WERI-Rb-1 (cell line): Measurements from ENCODE around the gene TMCC3.
"Not testable (repeated sequence)": the region's sequence is repeated elsewhere in the genome, so short reads cannot be mapped to it uniquely, and the experiment has no call there.

Source experiments
- DNase-seq: peaks from one replicate; pipeline ENCODE4 v3.0.0-alpha.2; 2020
- H3K27ac ChIP-seq: fragments of 250-450 bp; sonication (Bioruptor Pico); 2 replicates; pipeline ENCODE4 v1.5.1; 2020; ENCODE audit warnings: mild to moderate bottlenecking, moderate library complexity
- H3K27me3 ChIP-seq: fragments of 250-450 bp; sonication (Bioruptor Pico); 2 replicates; pipeline ENCODE4 v1.5.1; 2021; ENCODE audit warnings: mild to moderate bottlenecking, low read depth, moderate library complexity; ENCODE audit not compliant: insufficient read depth, severe bottlenecking
- H3K36me3 ChIP-seq: fragments of 250-450 bp; sonication (Bioruptor Pico); 2 replicates; pipeline ENCODE4 v1.5.1; 2020; ENCODE audit warnings: mild to moderate bottlenecking, moderate library complexity
- H3K4me3 ChIP-seq: 2 replicates; pipeline ENCODE4 v1.5.1; 2011; ENCODE audit warnings: low read depth, mild to moderate bottlenecking, control low read depth, low read length
- H3K9me3 ChIP-seq: fragments of 250-450 bp; sonication (Bioruptor Pico); 2 replicates; pipeline ENCODE4 v1.5.1; 2021; ENCODE audit warnings: mild to moderate bottlenecking, moderate library complexity; ENCODE audit not compliant: severe bottlenecking
- CTCF ChIP-seq: IDR thresholded peaks from 2 replicates; pipeline ENCODE4 v1.5.1; 2011; ENCODE audit warnings: low read depth, mild to moderate bottlenecking, control low read depth, inconsistent platforms, low read length

The TMCC3 gene

GRCh38 chr12:94557746-94558295, 92.5 kb downstream of the TMCC3 start:
- DNase-seq, result no peak
- H3K9me3 ChIP-seq, result no peaks in the 10 kb centered on the region
- TF ChIP-seq CTCF, result no peak
- no peak overlapping the region for H3K27ac ChIP-seq
- H3K27me3 ChIP-seq, result no peaks in the 10 kb centered on the region
- no peak overlapping the region for H3K4me3 ChIP-seq
- no peaks in the 10 kb centered on the region for H3K36me3 ChIP-seq

GRCh38 chr12:94555687-94556086, 94.7 kb downstream of the TMCC3 start:
- no peak overlapping the region for H3K27ac ChIP-seq
- no peaks in the 10 kb centered on the region for H3K9me3 ChIP-seq
- H3K27me3 ChIP-seq, result no peaks in the 10 kb centered on the region
- TF ChIP-seq CTCF, result no peak
- H3K36me3 ChIP-seq, result no peaks in the 10 kb centered on the region
- no peak for DNase-seq
- H3K4me3 ChIP-seq, result no peak overlapping the region

- H3K27me3 ChIP-seq, result no peaks in the 10 kb centered on the region
- no peaks in the 10 kb centered on the region for H3K9me3 ChIP-seq
- TF ChIP-seq CTCF, result no peak
- no peak overlapping the region for H3K4me3 ChIP-seq
- no peaks in the 10 kb centered on the region for H3K36me3 ChIP-seq
- H3K27ac ChIP-seq, result no peak overlapping the region
- no peak for DNase-seq
Observed at GRCh38 chr12:94553875-94554274, 96.5 kb downstream of the TMCC3 start.

GRCh38 chr12:94553130-94553519, 97.2 kb downstream of the TMCC3 start:
- DNase-seq, result no peak
- Histone ChIP-seq H3K4me3 (no peak overlapping the region), H3K36me3 (no peaks in the 10 kb centered on the region), H3K27ac (no peak overlapping the region), H3K9me3 (no peaks in the 10 kb centered on the region), H3K27me3 (no peaks in the 10 kb centered on the region)
- TF ChIP-seq CTCF, result no peak

GRCh38 chr12:94551810-94552209, 98.5 kb downstream of the TMCC3 start:
- Histone ChIP-seq H3K9me3 (no peaks in the 10 kb centered on the region), H3K27ac (no peak overlapping the region), H3K4me3 (no peak overlapping the region), H3K27me3 (no peaks in the 10 kb centered on the region), H3K36me3 (no peaks in the 10 kb centered on the region)
- DNase-seq, result no peak
- no peak for TF ChIP-seq CTCF

DNA sequence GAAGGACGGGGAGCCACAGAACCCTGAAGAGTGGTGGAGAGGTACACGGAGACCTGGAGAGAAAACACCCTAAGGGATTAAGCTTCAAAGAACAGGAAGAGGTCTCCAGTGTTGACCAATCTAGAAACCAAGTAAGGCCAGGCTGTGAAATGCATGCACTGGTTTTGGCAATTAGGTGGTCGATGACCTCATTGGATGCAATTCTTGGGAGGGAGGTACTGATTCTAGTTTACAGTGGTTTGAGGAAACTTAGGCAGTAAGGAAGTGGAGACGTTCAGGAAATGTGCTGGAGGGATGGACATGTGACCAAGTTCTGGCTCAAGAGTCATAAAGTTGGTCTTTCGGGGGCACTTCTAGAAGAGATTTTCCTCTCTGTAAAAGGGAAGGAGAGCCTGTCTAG, 99.4 kb downstream of the TMCC3 start:
- Histone ChIP-seq H3K9me3 (no peaks in the 10 kb centered on the region), H3K27me3 (no peaks in the 10 kb centered on the region), H3K27ac (no peak overlapping the region), H3K36me3 (no peaks in the 10 kb centered on the region), H3K4me3 (no peak overlapping the region)
- TF ChIP-seq CTCF, result no peak
- DNase-seq, result no peak

- not testable (repeated sequence) for H3K27ac ChIP-seq, DNase-seq, H3K36me3 ChIP-seq, H3K27me3 ChIP-seq, H3K9me3 ChIP-seq, H3K4me3 ChIP-seq
Observed at GRCh38 chr12:94548833-94549232, 101.5 kb downstream of the TMCC3 start.
